ENCODE results near the gene TMEM176A. TPM values are rescaled to one million over a fixed set of nuclear protein-coding genes. Genes with fewer than 3 reads are reported as not detected.

The TMEM176A gene
- total RNA-seq, 2 donors from 2014 or later = 56.3 to 102 TPM

- Histone ChIP-seq H3K36me3 (no peaks in the 10 kb centered on the region), H3K4me1 (peaks cover 0 to 52% of the 10 kb centered on the region in 2 donors), H3K27ac (peak overlapping the region in 1 of 2 donors; percentile 72), H3K9me3 (no peaks in the 10 kb centered on the region), H3K27me3 (no peaks in the 10 kb centered on the region), H3K4me3 (no peak overlapping the region)
- no peak for TF ChIP-seq CTCF (IDR thresholded peaks at IDR 0.05)
- DNase-seq (ENCODE audit: low spot score) = peak; percentile 53
Measured at GRCh38 chr7:150784120-150784736, 16.3 kb upstream of the TMEM176A start.

GRCh38 chr7:150784954-150785353 lies 15.6 kb upstream of the TMEM176A start:
- peak overlapping the region; percentile 72 to 81 for H3K27ac ChIP-seq
- H3K4me1 ChIP-seq = peaks cover 0 to 54% of the 10 kb centered on the region in 2 donors
- H3K4me3 ChIP-seq = no peak overlapping the region

GRCh38 chr7:150787321-150788281 lies 13.0 kb upstream of the TMEM176A start:
- DNase-seq (ENCODE audit: low spot score) = peak; percentile 57
- Histone ChIP-seq H3K4me1 (peaks cover 0 to 63% of the 10 kb centered on the region in 2 donors), H3K36me3 (peaks cover 11% of the 10 kb centered on the region), H3K4me3 (no peak overlapping the region), H3K9me3 (no peaks in the 10 kb centered on the region), H3K27ac (peak overlapping the region; percentile 72 to 81), H3K27me3 (no peaks in the 10 kb centered on the region)
- TF ChIP-seq CTCF (IDR thresholded peaks at IDR 0.05) = peak in 1 of 2 donors; percentile 51

More at GRCh38 chr7:150784954-150785353, 15.6 kb upstream of the TMEM176A start:
- TF ChIP-seq CTCF (IDR thresholded peaks at IDR 0.05) = no peak
- no peaks in the 10 kb centered on the region for H3K9me3 ChIP-seq
- no peaks in the 10 kb centered on the region for H3K36me3 ChIP-seq
- H3K27me3 ChIP-seq = no peaks in the 10 kb centered on the region
- peak; percentile 54 for DNase-seq (ENCODE audit: low spot score)

GRCh38 chr7:150788474-150789269 lies 11.9 kb upstream of the TMEM176A start:
- H3K27ac ChIP-seq = peak overlapping the region; percentile 72 to 81
- no peak for TF ChIP-seq CTCF (IDR thresholded peaks at IDR 0.05)
- H3K27me3 ChIP-seq = no peaks in the 10 kb centered on the region
- H3K4me1 ChIP-seq = peaks cover 0 to 73% of the 10 kb centered on the region in 2 donors
- DNase-seq (ENCODE audit: low spot score) = peak; percentile 75
- H3K9me3 ChIP-seq = no peaks in the 10 kb centered on the region
- H3K4me3 ChIP-seq = no peak overlapping the region
- H3K36me3 ChIP-seq = peaks cover 18% of the 10 kb centered on the region

- no peaks in the 10 kb centered on the region for H3K9me3 ChIP-seq
- H3K4me3 ChIP-seq = no peak overlapping the region
- H3K27me3 ChIP-seq = no peaks in the 10 kb centered on the region
- DNase-seq (ENCODE audit: low spot score) = peak; percentile 55
- H3K4me1 ChIP-seq = peaks cover 0 to 58% of the 10 kb centered on the region in 2 donors
- peaks cover 21% of the 10 kb centered on the region for H3K36me3 ChIP-seq
- no peak overlapping the region for H3K27ac ChIP-seq
- no peak for TF ChIP-seq CTCF (IDR thresholded peaks at IDR 0.05)
Measured at GRCh38 chr7:150790416-150791075, 10.0 kb upstream of the TMEM176A start.

All from right atrium auricular region (tissue), 2 donors.